Adrenal gland (tissue), 5 donors: ENCODE data around the gene RAB5IF.

Experiments
- CTCF ChIP-seq, 6 experiments: fragments of 450-650 bp in 4 of 6; fragments of 200-600 bp in 2 of 6; sonication (generic) in 1 of 6; IDR thresholded peaks; 1 replicate in 5 of 6; 2 replicates in 1 of 6; pipeline versions ENCODE4 v1.5.1 to v1.8.0; 2016 to 2021; ENCODE audit warnings: antibody characterized with exemption in 6 of 6, mild to moderate bottlenecking in 2 of 6, moderate library complexity in 1 of 6
- POLR2A ChIP-seq, 2 donors: fragments of 450-650 bp; IDR thresholded peaks; one replicate each; pipeline ENCODE4 v1.6.1; 2017; ENCODE audit warnings: antibody characterized with exemption in 2 of 2, mild to moderate bottlenecking in 2 of 2, moderate library complexity in 1 of 2
- donor health status: DM: no; HTN: no; CAD: no.

DNA sequence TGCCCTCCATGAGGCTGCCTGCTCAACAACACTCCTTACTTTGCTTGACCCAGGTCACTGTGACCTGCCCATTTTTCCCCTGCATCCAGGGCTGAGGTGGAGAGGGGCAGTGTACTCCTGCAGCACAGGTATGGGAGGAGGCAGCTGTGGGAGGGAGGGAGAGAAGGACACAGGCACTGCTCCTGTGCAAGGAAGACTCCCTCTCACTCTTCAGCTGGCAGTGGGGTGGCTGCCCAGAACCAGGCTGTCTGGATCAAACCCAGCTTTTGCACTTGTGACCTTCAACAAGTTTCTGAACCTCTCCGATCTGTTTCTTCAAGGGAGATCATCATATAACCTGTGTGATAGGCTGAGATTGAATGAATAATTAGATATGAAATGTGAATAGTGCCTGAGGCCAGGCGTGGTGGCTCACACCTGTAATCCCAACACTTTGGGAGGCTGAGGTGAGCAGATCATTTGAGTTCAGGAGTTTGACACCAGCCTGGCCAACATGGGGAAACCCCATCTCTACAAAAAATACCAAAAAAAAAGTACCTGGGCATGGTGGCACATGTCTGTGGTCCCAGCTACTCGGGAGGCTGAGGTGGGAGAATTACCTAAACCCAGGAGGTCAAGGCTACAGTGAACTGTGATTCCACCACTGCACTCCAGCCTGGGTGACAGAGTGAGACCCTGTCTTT, 18.1 kb upstream of the RAB5IF start:
- TF ChIP-seq CTCF (IDR thresholded peaks at IDR 0.05), result no peak
- no peak for TF ChIP-seq POLR2A (IDR thresholded peaks at IDR 0.05)
